ENCODE results near the gene SH3PXD2A. TPM values are rescaled to one million over a fixed set of nuclear protein-coding genes. Genes with fewer than 3 reads are reported as not detected.

SH3PXD2A gene
- total RNA-seq, 1 donor from 2014 or later, result 17.3 TPM

GRCh38 chr10:103808780-103809179 lies 46.6 kb downstream of the SH3PXD2A start:
- H2AFZ ChIP-seq (ENCODE audit: low read depth, low read length), result no peak overlapping the region
- Mint-ChIP-seq H3K27me3 (ENCODE audit: low read depth, unreplicated experiment) (peaks cover 5% of the 10 kb centered on the region), H3K9me3 (ENCODE audit: unreplicated experiment) (no peaks in the 10 kb centered on the region), H3K4me3 (ENCODE audit: unreplicated experiment) (no peak overlapping the region), H3K36me3 (ENCODE audit: low read depth, unreplicated experiment) (peaks cover 5% of the 10 kb centered on the region), H3K27ac (ENCODE audit: unreplicated experiment) (no peak overlapping the region), H3K4me1 (ENCODE audit: low read depth, unreplicated experiment) (peaks cover 12% of the 10 kb centered on the region)
- peaks cover 16% of the 10 kb centered on the region for H3K4me1 ChIP-seq (ENCODE audit: insufficient read depth, low read length)
- no peaks in the 10 kb centered on the region for H3K79me2 ChIP-seq (ENCODE audit: insufficient read depth, low read length)
- H4K20me1 ChIP-seq (ENCODE audit: insufficient read depth, low read length), result peaks cover 30% of the 10 kb centered on the region
- no peak overlapping the region for H3K4me2 ChIP-seq (ENCODE audit: low read length)
- no peak overlapping the region for H3K9ac ChIP-seq (ENCODE audit: low read length)
- no peaks in the 10 kb centered on the region for H3K27me3 ChIP-seq (ENCODE audit: insufficient read depth, low read length)
- no peaks in the 10 kb centered on the region for H3K9me3 ChIP-seq (ENCODE audit: insufficient read depth, low read depth, low read length)
- H3K4me3 ChIP-seq (ENCODE audit: insufficient read depth, low read depth, low read length), result no peak overlapping the region
- DNase-seq (ENCODE audit: low read depth) (no peak), FAIRE-seq (no peak)
- no peak overlapping the region for H3K27ac ChIP-seq (ENCODE audit: low read depth, low read length)
- TF ChIP-seq CTCF (IDR thresholded peaks at IDR 0.05; ENCODE audit: insufficient read depth, low read depth, low read length), result no peak
- no peak for TF ChIP-seq EZH2 (IDR thresholded peaks at IDR 0.05; ENCODE audit: insufficient read depth, low read length)
- H3K36me3 ChIP-seq (ENCODE audit: insufficient read depth, low read length), result no peaks in the 10 kb centered on the region

- Histone ChIP-seq H3K79me2 (ENCODE audit: insufficient read depth, low read length) (no peaks in the 10 kb centered on the region), H3K9me3 (ENCODE audit: insufficient read depth, low read depth, low read length) (no peaks in the 10 kb centered on the region), H3K4me1 (ENCODE audit: insufficient read depth, low read length) (peaks cover 16% of the 10 kb centered on the region), H2AFZ (ENCODE audit: low read depth, low read length) (no peak overlapping the region), H3K27ac (ENCODE audit: low read depth, low read length) (no peak overlapping the region), H3K4me3 (ENCODE audit: insufficient read depth, low read depth, low read length) (no peak overlapping the region), H3K9ac (ENCODE audit: low read length) (no peak overlapping the region), H4K20me1 (ENCODE audit: insufficient read depth, low read length) (peaks cover 35% of the 10 kb centered on the region), H3K4me2 (ENCODE audit: low read length) (no peak overlapping the region), H3K36me3 (ENCODE audit: insufficient read depth, low read length) (no peaks in the 10 kb centered on the region), H3K27me3 (ENCODE audit: insufficient read depth, low read length) (no peaks in the 10 kb centered on the region)
- H3K27ac Mint-ChIP-seq (ENCODE audit: unreplicated experiment), result no peak overlapping the region
- TF ChIP-seq EZH2 (IDR thresholded peaks at IDR 0.05; ENCODE audit: insufficient read depth, low read length), result no peak
- no peak for TF ChIP-seq CTCF (IDR thresholded peaks at IDR 0.05; ENCODE audit: insufficient read depth, low read depth, low read length)
- no peak overlapping the region for H3K4me3 Mint-ChIP-seq (ENCODE audit: unreplicated experiment)
- DNase-seq (ENCODE audit: low read depth) (no peak), FAIRE-seq (no peak)
- H3K4me1 Mint-ChIP-seq (ENCODE audit: low read depth, unreplicated experiment), result peaks cover 12% of the 10 kb centered on the region
- no peaks in the 10 kb centered on the region for H3K9me3 Mint-ChIP-seq (ENCODE audit: unreplicated experiment)
- peaks cover 6% of the 10 kb centered on the region for H3K36me3 Mint-ChIP-seq (ENCODE audit: low read depth, unreplicated experiment)
- H3K27me3 Mint-ChIP-seq (ENCODE audit: low read depth, unreplicated experiment), result peaks cover 5% of the 10 kb centered on the region
Measured at GRCh38 chr10:103807996-103808395, 47.4 kb downstream of the SH3PXD2A start.

- Histone ChIP-seq H3K27ac (ENCODE audit: low read depth, low read length) (no peak overlapping the region), H3K36me3 (ENCODE audit: insufficient read depth, low read length) (no peaks in the 10 kb centered on the region), H4K20me1 (ENCODE audit: insufficient read depth, low read length) (peaks cover 26% of the 10 kb centered on the region), H3K4me1 (ENCODE audit: insufficient read depth, low read length) (peaks cover 11% of the 10 kb centered on the region), H2AFZ (ENCODE audit: low read depth, low read length) (no peak overlapping the region), H3K4me2 (ENCODE audit: low read length) (no peak overlapping the region), H3K9me3 (ENCODE audit: insufficient read depth, low read depth, low read length) (no peaks in the 10 kb centered on the region), H3K79me2 (ENCODE audit: insufficient read depth, low read length) (no peaks in the 10 kb centered on the region), H3K27me3 (ENCODE audit: insufficient read depth, low read length) (no peaks in the 10 kb centered on the region), H3K9ac (ENCODE audit: low read length) (no peak overlapping the region), H3K4me3 (ENCODE audit: insufficient read depth, low read depth, low read length) (no peak overlapping the region)
- FAIRE-seq, result no peak
- Mint-ChIP-seq H3K9me3 (ENCODE audit: unreplicated experiment) (no peaks in the 10 kb centered on the region), H3K36me3 (ENCODE audit: low read depth, unreplicated experiment) (peaks cover 5% of the 10 kb centered on the region), H3K27me3 (ENCODE audit: low read depth, unreplicated experiment) (peaks cover 7% of the 10 kb centered on the region), H3K27ac (ENCODE audit: unreplicated experiment) (no peak overlapping the region), H3K4me1 (ENCODE audit: low read depth, unreplicated experiment) (peaks cover 7% of the 10 kb centered on the region), H3K4me3 (ENCODE audit: unreplicated experiment) (no peak overlapping the region)
- DNase-seq (ENCODE audit: low read depth), result no peak
- TF ChIP-seq CTCF (IDR thresholded peaks at IDR 0.05; ENCODE audit: insufficient read depth, low read depth, low read length) (no peak), EZH2 (IDR thresholded peaks at IDR 0.05; ENCODE audit: insufficient read depth, low read length) (no peak)
Measured at GRCh38 chr10:103806395-103807187, 48.8 kb downstream of the SH3PXD2A start.
